Karpas-422 (cell line): Measurements from ENCODE around the gene ACO2. TPM values are rescaled to one million over a fixed set of nuclear protein-coding genes. Genes with fewer than 3 reads are reported as not detected.
A peak's percentile ranks its signal among the peaks of the same experiment; 100 is the strongest.

Experiments used
- DNase-seq: peaks from one replicate; pipeline ENCODE4 v3.0.0-alpha.2; 2015
- H2AFZ ChIP-seq: fragments of 200-600 bp; sonication (generic); 2 replicates; pipeline ENCODE4 v1.6.1; 2014; ENCODE audit warnings: antibody characterized with exemption, low read length, mixed read lengths
- H3K27ac ChIP-seq: fragments of 200-600 bp; sonication (generic); 2 replicates; pipeline ENCODE4 v1.5.1; 2014; ENCODE audit warnings: mild to moderate bottlenecking, low read length, moderate library complexity
- H3K27me3 ChIP-seq: fragments of 200-600 bp; sonication (generic); 2 replicates; pipeline ENCODE4 v1.6.1; 2014; ENCODE audit warnings: low read length, mixed read lengths
- H3K36me3 ChIP-seq: fragments of 200-600 bp; sonication (generic); 2 replicates; pipeline ENCODE4 v1.6.1; 2014; ENCODE audit warnings: low read length, mixed read lengths; ENCODE audit not compliant: insufficient read depth
- H3K4me1 ChIP-seq: fragments of 200-600 bp; sonication (generic); 2 replicates; pipeline ENCODE4 v1.6.1; 2014; ENCODE audit warnings: mild to moderate bottlenecking, low read length, mixed read lengths
- H3K4me2 ChIP-seq: fragments of 200-600 bp; sonication (generic); 2 replicates; pipeline ENCODE4 v1.6.1; 2014; ENCODE audit warnings: low read length, low read depth, mild to moderate bottlenecking; ENCODE audit not compliant: poor library complexity, severe bottlenecking
- H3K4me3 ChIP-seq: fragments of 200-600 bp; sonication (generic); 2 replicates; pipeline ENCODE4 v1.5.1; 2014; ENCODE audit warnings: mild to moderate bottlenecking, antibody characterized with exemption, low read length, mixed read lengths
- H3K79me2 ChIP-seq: fragments of 200-600 bp; sonication (generic); 2 replicates; pipeline ENCODE4 v1.6.1; 2014; ENCODE audit warnings: mild to moderate bottlenecking, low read length, mixed read lengths
- H3K9ac ChIP-seq: fragments of 200-600 bp; sonication (generic); 2 replicates; pipeline ENCODE4 v1.6.0; 2014; ENCODE audit warnings: low read length
- H3K9me2 ChIP-seq: fragments of 200-600 bp; sonication (generic), shearing (Covaris generic); replicated peaks from 2 replicates; pipeline ENCODE4 v1.6.0; 2014; ENCODE audit warnings: mild to moderate bottlenecking, low read length, moderate library complexity; ENCODE audit not compliant: insufficient read depth
- H3K9me3 ChIP-seq: fragments of 300-700, 200-600 bp; sonication (generic); 2 replicates; pipeline ENCODE4 v1.6.1; 2014; ENCODE audit warnings: low read length, mixed read lengths
- H4K20me1 ChIP-seq: fragments of 200-600 bp; sonication (generic); 2 replicates; pipeline ENCODE4 v1.6.1; 2014; ENCODE audit warnings: mild to moderate bottlenecking, antibody characterized with exemption, low read length, low read depth; ENCODE audit not compliant: insufficient read depth
- total RNA-seq: library from RNA; depleted of rRNA; stranded (reverse); fragments of >200 nt; shearing (Covaris generic); gene quantifications from 2 replicates; pipeline ENCODE4 v1.2.3, GENCODE V29; 2014; ENCODE audit warnings: low replicate concordance

The ACO2 gene
- total RNA-seq, 1 experiment from 2014 or later: 67.7 TPM

GRCh38 chr22:41479671-41480396, 10.9 kb downstream of the ACO2 start:
- peak overlapping the region; percentile 57 for H3K4me3 ChIP-seq
- peak; percentile 70 for DNase-seq
- no peaks in the 10 kb centered on the region for H3K9me3 ChIP-seq
- peaks cover 75% of the 10 kb centered on the region for H3K79me2 ChIP-seq
- peak overlapping the region; percentile 83 for H3K4me2 ChIP-seq
- peak overlapping the region; percentile 97 for H3K27ac ChIP-seq
- H3K9ac ChIP-seq: peak overlapping the region; percentile 66
- no peaks in the 10 kb centered on the region for H3K9me2 ChIP-seq
- no peaks in the 10 kb centered on the region; the same call in 1 of the 2 replicates for H4K20me1 ChIP-seq
- H3K36me3 ChIP-seq: no peaks in the 10 kb centered on the region
- H3K27me3 ChIP-seq: no peaks in the 10 kb centered on the region
- H3K4me1 ChIP-seq: peaks cover 88% of the 10 kb centered on the region
- no peak overlapping the region for H2AFZ ChIP-seq

GRCh38 chr22:41480397-41480735, 11.4 kb downstream of the ACO2 start:
- H3K27me3 ChIP-seq: no peaks in the 10 kb centered on the region
- no peaks in the 10 kb centered on the region for H3K9me2 ChIP-seq
- H3K79me2 ChIP-seq: peaks cover 74% of the 10 kb centered on the region
- no peaks in the 10 kb centered on the region for H3K9me3 ChIP-seq
- H3K9ac ChIP-seq: peak overlapping the region; percentile 66
- H2AFZ ChIP-seq: no peak overlapping the region
- no peaks in the 10 kb centered on the region; the same call in 1 of the 2 replicates for H4K20me1 ChIP-seq
- no peaks in the 10 kb centered on the region for H3K36me3 ChIP-seq
- H3K4me1 ChIP-seq: peaks cover 88% of the 10 kb centered on the region
- peak overlapping the region; percentile 83 for H3K4me2 ChIP-seq
- H3K27ac ChIP-seq: peak overlapping the region; percentile 97
- H3K4me3 ChIP-seq: peak overlapping the region; percentile 57
- DNase-seq: no peak

GRCh38 chr22:41481131-41481830, 12.4 kb downstream of the ACO2 start:
- no peaks in the 10 kb centered on the region for H3K27me3 ChIP-seq
- no peaks in the 10 kb centered on the region for H3K9me3 ChIP-seq
- H3K4me2 ChIP-seq: peak overlapping the region; percentile 83
- peak overlapping the region; percentile 97 for H3K27ac ChIP-seq
- no peaks in the 10 kb centered on the region for H3K9me2 ChIP-seq
- peak overlapping the region; percentile 57; the same call in 1 of the 2 replicates for H3K4me3 ChIP-seq
- peak overlapping the region; percentile 66 for H3K9ac ChIP-seq
- no peak for DNase-seq
- H3K4me1 ChIP-seq: peaks cover 87% of the 10 kb centered on the region
- H3K79me2 ChIP-seq: peaks cover 69% of the 10 kb centered on the region
- H4K20me1 ChIP-seq: no peaks in the 10 kb centered on the region; the same call in 1 of the 2 replicates
- no peaks in the 10 kb centered on the region for H3K36me3 ChIP-seq
- H2AFZ ChIP-seq: no peak overlapping the region

GRCh38 chr22:41481925-41482318, 13.0 kb downstream of the ACO2 start:
- Histone ChIP-seq H3K4me3 (peak overlapping the region; percentile 57; the same call in 1 of the 2 replicates), H3K9ac (peak overlapping the region; percentile 66), H3K27me3 (no peaks in the 10 kb centered on the region), H3K79me2 (peaks cover 69% of the 10 kb centered on the region), H3K27ac (peak overlapping the region; percentile 97), H4K20me1 (no peaks in the 10 kb centered on the region; the same call in 1 of the 2 replicates), H3K9me3 (no peaks in the 10 kb centered on the region), H2AFZ (no peak overlapping the region), H3K4me2 (peak overlapping the region; percentile 83), H3K9me2 (no peaks in the 10 kb centered on the region), H3K36me3 (no peaks in the 10 kb centered on the region), H3K4me1 (peaks cover 92% of the 10 kb centered on the region)
- no peak for DNase-seq

GRCh38 chr22:41482319-41482935, 13.5 kb downstream of the ACO2 start:
- peak; percentile 70 for DNase-seq
- Histone ChIP-seq H4K20me1 (no peaks in the 10 kb centered on the region; the same call in 1 of the 2 replicates), H3K36me3 (no peaks in the 10 kb centered on the region), H3K4me1 (peaks cover 96% of the 10 kb centered on the region), H3K79me2 (peaks cover 74% of the 10 kb centered on the region), H3K27me3 (no peaks in the 10 kb centered on the region), H3K27ac (peak overlapping the region; percentile 97), H3K9me3 (no peaks in the 10 kb centered on the region), H3K4me2 (peak overlapping the region; percentile 83), H3K9ac (peak overlapping the region; percentile 66), H3K4me3 (peak overlapping the region; percentile 57; the same call in 1 of the 2 replicates), H3K9me2 (no peaks in the 10 kb centered on the region), H2AFZ (no peak overlapping the region)

- no peak for DNase-seq
- Histone ChIP-seq H3K9ac (no peak overlapping the region), H3K4me1 (peaks cover 96% of the 10 kb centered on the region), H3K27me3 (no peaks in the 10 kb centered on the region), H3K79me2 (peaks cover 92% of the 10 kb centered on the region), H3K9me2 (no peaks in the 10 kb centered on the region), H4K20me1 (no peaks in the 10 kb centered on the region; the same call in 1 of the 2 replicates), H3K4me2 (peak overlapping the region; percentile 20), H3K9me3 (no peaks in the 10 kb centered on the region), H3K36me3 (no peaks in the 10 kb centered on the region), H3K4me3 (no peak overlapping the region), H2AFZ (no peak overlapping the region), H3K27ac (peak overlapping the region; percentile 97)
These were observed 16.1 kb downstream of the ACO2 start for GRCh38 chr22:41485033-41485432.

GRCh38 chr22:41487037-41487935, 18.4 kb downstream of the ACO2 start:
- Histone ChIP-seq H3K79me2 (peaks cover 92% of the 10 kb centered on the region), H4K20me1 (no peaks in the 10 kb centered on the region), H3K27ac (peak overlapping the region; percentile 74), H2AFZ (no peak overlapping the region), H3K9me3 (no peaks in the 10 kb centered on the region), H3K27me3 (no peaks in the 10 kb centered on the region), H3K4me3 (no peak overlapping the region), H3K36me3 (no peaks in the 10 kb centered on the region), H3K4me2 (peak overlapping the region; percentile 40), H3K9ac (peak overlapping the region; percentile 42), H3K4me1 (peaks cover 92% of the 10 kb centered on the region), H3K9me2 (no peaks in the 10 kb centered on the region)
- DNase-seq: no peak
